Fibroblast of mammary gland (primary cell): ENCODE data around the gene ADAM19.

Experiments used
- DNase-seq: peaks from one replicate; pipeline ENCODE4 v3.0.0-alpha.2; 2010; ENCODE audit warnings: low read depth
- H3K4me3 ChIP-seq: 2 replicates; pipeline ENCODE4 v1.5.1; 2011; ENCODE audit warnings: low read depth, mild to moderate bottlenecking, low read length, moderate library complexity; ENCODE audit not compliant: control insufficient read depth
- TF ChIP-seq, protein P1 (sequence below): conservative IDR thresholded peaks from 2 replicates; pipeline ENCODE4 v1.5.1; 2011; ENCODE audit warnings: low read depth, low read length, inconsistent platforms; ENCODE audit not compliant: control insufficient read depth, insufficient read depth

The ADAM19 gene

DNA sequence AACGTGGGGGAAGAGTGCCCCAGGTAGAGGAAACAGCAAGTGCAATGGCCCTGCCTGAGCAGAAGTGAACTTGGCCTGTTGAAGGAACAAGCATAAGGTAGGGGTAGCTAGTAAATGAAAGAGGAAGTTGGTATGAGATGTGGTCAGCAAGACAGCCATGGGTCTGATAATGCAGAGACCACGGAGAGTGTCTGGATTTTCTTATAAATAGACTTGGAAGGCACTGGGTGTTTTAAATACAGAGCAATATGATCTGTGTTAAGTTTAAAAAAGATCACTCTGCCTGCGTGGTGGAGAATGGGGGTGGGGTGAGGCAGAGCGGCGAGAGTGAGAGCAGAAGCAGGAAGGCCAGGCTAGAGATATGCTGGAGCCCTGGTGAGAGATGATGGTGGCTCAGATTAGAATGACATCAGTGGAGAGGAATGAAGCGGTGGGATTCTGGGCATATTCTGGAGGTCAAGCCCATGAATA lies 4.2 kb downstream of the ADAM19 start:
- DNase-seq: no peak
- H3K4me3 ChIP-seq: no peak overlapping the region
- TF ChIP-seq, protein P1, sequence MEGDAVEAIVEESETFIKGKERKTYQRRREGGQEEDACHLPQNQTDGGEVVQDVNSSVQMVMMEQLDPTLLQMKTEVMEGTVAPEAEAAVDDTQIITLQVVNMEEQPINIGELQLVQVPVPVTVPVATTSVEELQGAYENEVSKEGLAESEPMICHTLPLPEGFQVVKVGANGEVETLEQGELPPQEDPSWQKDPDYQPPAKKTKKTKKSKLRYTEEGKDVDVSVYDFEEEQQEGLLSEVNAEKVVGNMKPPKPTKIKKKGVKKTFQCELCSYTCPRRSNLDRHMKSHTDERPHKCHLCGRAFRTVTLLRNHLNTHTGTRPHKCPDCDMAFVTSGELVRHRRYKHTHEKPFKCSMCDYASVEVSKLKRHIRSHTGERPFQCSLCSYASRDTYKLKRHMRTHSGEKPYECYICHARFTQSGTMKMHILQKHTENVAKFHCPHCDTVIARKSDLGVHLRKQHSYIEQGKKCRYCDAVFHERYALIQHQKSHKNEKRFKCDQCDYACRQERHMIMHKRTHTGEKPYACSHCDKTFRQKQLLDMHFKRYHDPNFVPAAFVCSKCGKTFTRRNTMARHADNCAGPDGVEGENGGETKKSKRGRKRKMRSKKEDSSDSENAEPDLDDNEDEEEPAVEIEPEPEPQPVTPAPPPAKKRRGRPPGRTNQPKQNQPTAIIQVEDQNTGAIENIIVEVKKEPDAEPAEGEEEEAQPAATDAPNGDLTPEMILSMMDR: no peak

DNA sequence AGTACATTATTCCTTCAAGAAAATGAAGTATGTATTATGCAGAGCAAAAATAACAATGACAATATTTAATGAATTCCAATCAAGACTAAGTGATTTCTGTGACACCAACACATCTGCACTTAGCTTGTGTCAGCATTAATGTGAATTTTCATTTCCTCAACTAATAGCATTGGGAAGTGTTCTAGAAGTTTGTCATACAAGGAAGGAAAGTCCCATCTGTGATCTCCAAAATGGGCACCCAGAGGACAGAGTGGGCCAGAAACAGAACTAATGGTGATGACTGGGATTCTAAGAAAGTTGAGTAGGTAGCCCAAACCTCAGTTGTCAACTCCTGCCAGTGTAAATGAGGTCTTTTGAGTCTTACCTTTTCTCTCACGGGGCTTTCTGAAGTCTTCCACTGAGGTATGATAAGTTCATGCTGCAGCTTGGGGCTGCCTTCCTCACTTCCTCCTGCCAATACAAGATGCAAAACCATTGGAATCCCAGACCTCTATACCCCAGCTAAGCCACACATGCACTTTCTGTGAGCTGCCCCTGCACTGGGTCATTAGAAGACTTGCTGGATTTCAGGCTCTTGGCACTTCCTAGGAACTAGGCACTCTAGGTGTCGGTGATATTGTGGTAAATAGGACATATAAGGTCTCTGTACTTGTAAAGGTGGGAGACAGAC lies 4.9 kb downstream of the ADAM19 start:
- DNase-seq: no peak
- TF ChIP-seq, protein P1: no peak
- no peak overlapping the region for H3K4me3 ChIP-seq

DNA sequence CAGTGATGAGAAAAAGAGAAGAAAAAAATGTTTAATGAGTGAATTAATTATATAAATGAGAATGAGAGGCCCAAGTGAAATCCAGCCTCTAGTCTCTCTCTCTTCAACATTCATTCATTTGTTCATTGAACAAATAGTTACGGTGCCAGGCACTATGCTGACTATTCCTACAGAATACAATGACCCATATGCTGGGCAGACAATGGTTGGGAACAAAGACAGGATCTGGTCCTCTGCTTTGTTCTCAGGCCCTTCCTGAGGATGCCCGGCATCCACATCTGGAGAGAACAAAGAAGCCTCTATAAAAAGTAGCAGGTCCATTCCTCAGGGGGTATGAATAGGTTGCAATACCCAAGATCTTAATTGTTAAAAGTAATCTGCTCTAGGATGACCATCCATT lies 6.9 kb downstream of the ADAM19 start:
- no peak overlapping the region for H3K4me3 ChIP-seq
- DNase-seq: no peak
- TF ChIP-seq, protein P1: no peak

DNA sequence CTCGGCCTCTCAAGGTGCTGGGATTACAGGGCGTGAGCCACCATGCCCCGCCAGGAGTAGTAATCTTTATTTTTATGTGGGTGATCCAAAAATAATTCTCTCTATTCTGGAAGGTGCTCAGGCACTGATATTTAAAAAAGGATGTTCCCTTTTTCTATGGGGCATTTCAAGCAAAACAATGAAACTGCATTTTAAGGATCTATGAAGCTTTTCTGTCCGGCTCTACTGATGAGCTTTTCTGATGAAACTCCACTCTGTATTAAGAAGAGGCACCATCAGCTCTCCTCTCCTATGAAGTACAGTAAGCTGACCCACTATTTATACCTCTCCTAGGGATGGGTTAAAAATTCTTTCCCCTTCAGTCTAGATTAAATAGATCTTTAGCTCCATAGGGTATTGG lies 7.4 kb downstream of the ADAM19 start:
- TF ChIP-seq, protein P1: no peak
- no peak for DNase-seq
- H3K4me3 ChIP-seq: no peak overlapping the region

DNA sequence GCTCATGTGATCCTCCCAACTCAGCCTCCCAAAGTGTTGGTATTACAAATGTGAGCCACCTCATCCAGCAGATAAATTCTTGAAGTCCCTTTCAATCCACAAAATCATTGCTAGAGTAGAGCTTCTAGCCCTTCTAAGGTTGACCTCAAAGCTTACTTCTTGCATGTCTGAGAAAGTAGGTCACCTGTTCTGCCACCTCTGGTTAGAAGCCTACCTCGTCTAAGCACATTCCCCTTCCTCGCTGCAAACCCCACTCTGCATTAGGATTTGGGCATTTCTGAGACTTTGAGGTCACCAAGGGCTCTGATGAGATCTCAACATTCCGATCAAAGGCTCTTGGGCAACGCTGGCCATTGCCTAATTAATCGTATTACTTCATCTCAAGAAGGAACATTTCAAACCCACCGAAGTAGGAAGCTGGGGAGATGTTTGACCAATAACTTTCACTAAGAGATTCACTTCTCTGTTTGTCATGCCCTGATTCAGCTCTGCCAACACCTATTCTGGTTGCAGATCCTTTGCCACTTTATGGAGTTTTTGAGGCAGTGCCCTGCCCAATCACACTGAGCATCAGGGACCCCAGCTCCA lies 8.6 kb downstream of the ADAM19 start:
- DNase-seq: no peak

DNA sequence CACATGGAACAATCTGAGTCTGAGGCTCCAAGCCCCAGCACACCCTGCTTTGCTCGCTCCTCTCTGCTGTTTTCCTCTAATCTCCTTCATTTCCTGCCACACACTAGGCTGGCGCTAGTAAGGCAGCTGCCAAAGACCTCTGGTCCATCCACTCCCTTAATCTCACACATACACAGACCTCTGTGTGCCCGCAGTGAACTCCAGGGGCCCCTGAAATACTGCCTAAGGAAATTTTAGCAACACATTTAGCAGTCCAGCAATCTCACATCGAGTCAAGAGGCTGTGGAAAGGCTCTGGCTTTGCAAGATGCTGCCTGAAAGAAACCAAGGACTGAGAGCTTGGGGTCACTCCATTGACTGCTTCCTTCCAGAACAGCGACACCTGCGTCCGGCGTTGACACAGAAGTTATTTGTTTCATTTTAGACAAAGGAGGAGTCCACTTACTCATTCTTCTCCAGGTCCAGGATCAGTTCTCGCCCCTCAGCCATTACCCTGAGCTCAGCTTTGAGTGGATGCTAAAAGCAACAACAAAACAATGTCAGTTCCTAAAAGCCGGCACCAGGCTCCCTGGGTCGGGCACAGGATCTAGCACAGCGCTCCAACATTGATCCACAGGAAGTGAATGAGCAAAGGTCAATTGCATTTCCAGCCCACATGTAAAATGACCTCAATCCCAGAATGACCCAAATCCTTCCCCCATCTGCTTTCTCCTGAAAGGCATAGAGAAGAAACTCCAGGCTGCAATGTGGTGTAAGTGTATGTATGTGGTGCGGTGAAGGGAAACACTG lies 11.5 kb downstream of the ADAM19 start:
- no peak for DNase-seq
- TF ChIP-seq, protein P1: no peak
- H3K4me3 ChIP-seq: no peak overlapping the region

More for the DNA sequence above, 8.6 kb downstream of the ADAM19 start:
- TF ChIP-seq, protein P1: no peak
- no peak overlapping the region for H3K4me3 ChIP-seq
